ENCODE results near the gene VIM.
"Not testable (repeated sequence)": the region's sequence is repeated elsewhere in the genome, so short reads cannot be mapped to it uniquely, and the experiment has no call there.

VIM gene

DNA sequence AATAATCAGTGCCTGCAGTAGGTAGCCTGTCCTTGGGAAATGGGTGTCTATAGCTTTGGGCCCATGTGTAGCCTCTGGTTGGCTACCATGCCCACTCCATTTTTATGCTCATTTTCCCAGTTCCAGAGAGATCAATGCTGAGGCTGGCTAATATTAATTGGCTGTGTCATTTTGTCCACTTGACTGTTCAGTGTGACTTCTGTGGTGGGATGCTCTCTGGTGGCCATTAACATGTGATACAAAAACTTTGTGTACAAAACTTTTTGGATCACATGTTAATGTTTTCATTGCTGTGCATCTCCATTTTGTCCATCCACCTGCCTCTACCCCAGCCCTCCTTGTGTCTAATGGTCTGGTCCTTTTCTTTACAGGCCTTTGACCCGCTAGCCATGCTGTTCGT is 22.7 kb downstream of the VIM start:
- no peaks in the 10 kb centered on the region for H3K9me3 Mint-ChIP-seq (ENCODE audit: low read depth)
- no peaks in the 10 kb centered on the region for H3K27me3 Mint-ChIP-seq
- no peaks in the 10 kb centered on the region for H3K4me1 Mint-ChIP-seq (ENCODE audit: low read depth)
- H3K4me3 Mint-ChIP-seq = no peak overlapping the region
- H3K27ac Mint-ChIP-seq = no peak overlapping the region
- peaks cover 4% of the 10 kb centered on the region for H3K36me3 Mint-ChIP-seq

DNA sequence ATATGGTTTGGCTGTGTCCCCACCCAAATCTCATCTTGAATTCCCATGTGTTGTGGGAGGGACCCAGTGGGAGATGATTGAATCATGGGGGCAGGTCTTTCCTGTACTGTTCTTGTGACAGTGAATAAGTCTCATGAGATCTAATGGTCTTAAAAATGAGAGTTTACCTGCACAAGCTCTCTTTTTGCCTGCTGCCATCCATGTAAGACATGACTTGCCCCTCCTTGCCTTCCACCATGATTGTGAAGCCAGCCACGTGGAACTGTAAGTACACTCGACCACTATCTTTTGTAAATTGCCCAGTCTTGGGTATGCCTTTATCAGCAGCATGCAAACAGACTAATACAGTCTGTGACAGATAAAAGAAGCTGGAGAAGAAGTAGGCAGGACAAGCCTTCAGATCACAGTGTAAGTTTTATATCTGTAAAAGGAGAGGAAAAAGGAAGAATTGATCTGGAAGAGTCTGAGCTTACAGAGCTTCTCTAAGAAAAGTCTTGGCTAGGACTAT is 26.6 kb downstream of the VIM start:
- not testable (repeated sequence) for H3K4me3 Mint-ChIP-seq; H3K27me3 Mint-ChIP-seq; H3K4me1 Mint-ChIP-seq (ENCODE audit: low read depth); H3K36me3 Mint-ChIP-seq; H3K9me3 Mint-ChIP-seq (ENCODE audit: low read depth); H3K27ac Mint-ChIP-seq

DNA sequence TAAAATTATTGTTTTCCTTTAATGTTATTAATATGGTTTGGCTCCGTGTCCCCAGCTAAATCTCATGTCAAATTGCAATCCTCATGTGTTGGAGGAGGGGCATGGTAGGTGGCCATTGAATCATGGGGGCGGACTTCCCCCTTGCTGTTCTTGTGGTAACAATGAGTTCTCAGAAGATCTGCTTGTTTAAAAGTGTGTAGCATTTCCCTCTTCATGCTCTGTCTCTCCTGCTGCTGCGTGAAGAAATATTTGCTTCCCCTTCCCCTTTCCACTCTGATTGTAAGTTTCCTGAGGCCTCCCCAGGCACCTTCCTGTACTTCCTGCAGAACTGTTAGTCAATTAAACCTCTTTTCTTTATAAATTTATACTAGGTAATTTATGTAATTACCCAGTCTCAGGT is 27.5 kb downstream of the VIM start:
- H3K27me3 Mint-ChIP-seq = no peaks in the 10 kb centered on the region
- H3K4me1 Mint-ChIP-seq (ENCODE audit: low read depth) = peaks cover 4% of the 10 kb centered on the region
- no peak overlapping the region for H3K27ac Mint-ChIP-seq
- no peaks in the 10 kb centered on the region for H3K9me3 Mint-ChIP-seq (ENCODE audit: low read depth)
- no peaks in the 10 kb centered on the region for H3K36me3 Mint-ChIP-seq
- no peak overlapping the region for H3K4me3 Mint-ChIP-seq

DNA sequence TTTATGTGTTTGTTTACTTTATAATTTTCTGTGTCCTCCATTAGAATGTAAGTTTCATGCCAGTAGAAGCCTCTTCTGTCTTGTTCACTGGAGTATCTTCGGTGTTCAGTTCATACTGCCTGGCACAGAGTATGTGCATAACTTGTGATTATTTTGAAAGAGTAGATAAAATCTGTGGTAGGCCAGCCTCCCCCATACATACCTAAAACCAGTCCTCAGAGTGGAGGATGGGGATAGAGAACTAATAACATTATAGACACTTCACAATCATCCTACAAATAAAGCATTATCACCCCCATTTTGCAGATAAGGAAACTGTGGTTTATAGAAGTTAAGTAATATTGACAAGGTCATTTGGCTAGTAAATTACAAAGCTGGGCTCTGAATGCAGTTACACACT is 28.0 kb downstream of the VIM start:
- Mint-ChIP-seq H3K27me3 (no peaks in the 10 kb centered on the region), H3K27ac (no peak overlapping the region), H3K4me1 (ENCODE audit: low read depth) (peaks cover 4% of the 10 kb centered on the region), H3K4me3 (no peak overlapping the region), H3K36me3 (no peaks in the 10 kb centered on the region), H3K9me3 (ENCODE audit: low read depth) (no peaks in the 10 kb centered on the region)

DNA sequence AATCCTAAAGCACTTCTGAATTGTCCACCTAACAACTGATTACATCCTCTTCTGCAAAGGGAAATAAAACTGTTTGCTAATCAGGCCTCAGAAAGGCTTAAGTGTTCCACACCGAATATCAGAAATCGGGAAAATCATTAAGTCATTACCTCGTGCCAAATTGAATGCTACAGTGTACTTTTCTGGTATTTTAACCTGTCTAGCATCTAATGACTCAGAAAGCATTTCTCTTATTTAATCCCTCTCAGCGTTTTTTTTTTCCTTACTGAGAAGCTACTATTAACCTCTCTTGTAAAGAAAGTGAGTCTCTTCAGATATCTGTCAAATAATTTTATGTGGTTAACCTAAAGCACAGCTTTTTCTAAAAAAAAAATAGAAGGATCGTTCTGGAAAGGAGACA is 28.6 kb downstream of the VIM start:
- no peaks in the 10 kb centered on the region for H3K27me3 Mint-ChIP-seq
- H3K4me3 Mint-ChIP-seq = no peak overlapping the region
- H3K4me1 Mint-ChIP-seq (ENCODE audit: low read depth) = peaks cover 4% of the 10 kb centered on the region
- no peak overlapping the region for H3K27ac Mint-ChIP-seq
- peaks cover 1% of the 10 kb centered on the region for H3K9me3 Mint-ChIP-seq (ENCODE audit: low read depth)
- H3K36me3 Mint-ChIP-seq = no peaks in the 10 kb centered on the region

DNA sequence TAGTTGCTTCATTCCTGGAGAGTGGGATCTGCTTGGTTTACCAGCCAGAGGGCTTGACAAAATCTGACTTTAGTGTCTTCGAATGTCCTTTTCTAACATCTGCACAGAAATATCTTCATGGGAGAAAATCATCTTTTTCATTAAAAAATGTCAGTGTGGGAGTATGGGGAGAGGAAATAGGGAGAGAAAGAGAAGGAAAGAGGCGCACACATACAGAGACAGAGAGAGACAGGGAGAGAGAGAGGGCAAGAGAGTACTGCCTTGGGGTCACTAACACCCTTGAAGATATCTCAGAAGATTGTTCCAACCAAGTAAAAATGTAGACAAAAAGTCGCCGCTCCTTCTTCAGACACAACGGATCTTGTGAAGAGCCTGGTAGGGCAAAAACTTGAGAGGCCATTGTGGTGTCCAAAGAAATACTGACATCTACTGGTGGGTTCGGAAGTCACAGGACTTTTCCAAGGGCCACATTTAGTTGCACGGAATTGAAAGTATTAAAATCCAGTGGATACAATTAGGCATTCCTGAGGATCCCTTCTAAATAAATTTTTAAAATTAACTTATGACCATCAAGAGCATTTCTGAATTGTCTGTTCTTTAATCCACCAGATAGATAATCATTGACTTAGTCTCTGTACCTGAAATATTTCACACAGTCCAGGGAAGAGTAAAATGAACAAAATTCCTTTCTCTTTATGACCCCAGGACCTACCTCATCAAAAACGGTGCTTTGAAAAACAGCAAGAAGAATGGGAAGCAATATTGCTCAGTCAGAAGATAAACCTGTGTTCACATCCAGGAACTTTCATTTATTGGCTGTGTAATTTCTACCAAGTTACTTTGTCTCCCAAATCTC is 29.7 kb downstream of the VIM start:
- H3K9me3 Mint-ChIP-seq (ENCODE audit: low read depth) = peaks cover 8% of the 10 kb centered on the region
- no peak overlapping the region for H3K27ac Mint-ChIP-seq
- H3K4me1 Mint-ChIP-seq (ENCODE audit: low read depth) = peaks cover 4% of the 10 kb centered on the region
- peaks cover 3% of the 10 kb centered on the region for H3K36me3 Mint-ChIP-seq
- no peaks in the 10 kb centered on the region for H3K27me3 Mint-ChIP-seq
- peak overlapping the region; percentile 51 for H3K4me3 Mint-ChIP-seq

DNA sequence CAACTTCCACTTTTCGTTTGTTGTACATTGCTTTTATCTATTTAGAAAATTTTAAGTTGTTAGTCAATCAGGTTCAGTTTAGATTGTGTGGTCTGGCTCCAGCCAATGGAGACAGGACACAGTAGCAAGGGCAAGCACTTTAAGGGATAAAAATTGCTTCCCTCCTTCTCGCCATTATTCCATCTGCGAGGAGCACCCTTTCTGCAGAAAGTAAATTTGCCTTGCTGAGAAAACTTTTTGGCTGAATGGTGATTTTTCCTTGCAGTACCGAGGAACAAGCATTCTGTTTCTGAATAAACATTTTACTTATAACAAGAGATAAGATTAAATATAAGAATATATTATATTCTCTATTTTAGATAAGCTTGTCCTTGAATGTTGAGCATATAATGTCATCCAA is 34.5 kb downstream of the VIM start:
- Mint-ChIP-seq H3K27me3 (no peaks in the 10 kb centered on the region), H3K4me3 (no peak overlapping the region), H3K4me1 (ENCODE audit: low read depth) (peaks cover 1% of the 10 kb centered on the region), H3K9me3 (ENCODE audit: low read depth) (peaks cover 16% of the 10 kb centered on the region), H3K27ac (no peak overlapping the region), H3K36me3 (peaks cover 10% of the 10 kb centered on the region)

DNA sequence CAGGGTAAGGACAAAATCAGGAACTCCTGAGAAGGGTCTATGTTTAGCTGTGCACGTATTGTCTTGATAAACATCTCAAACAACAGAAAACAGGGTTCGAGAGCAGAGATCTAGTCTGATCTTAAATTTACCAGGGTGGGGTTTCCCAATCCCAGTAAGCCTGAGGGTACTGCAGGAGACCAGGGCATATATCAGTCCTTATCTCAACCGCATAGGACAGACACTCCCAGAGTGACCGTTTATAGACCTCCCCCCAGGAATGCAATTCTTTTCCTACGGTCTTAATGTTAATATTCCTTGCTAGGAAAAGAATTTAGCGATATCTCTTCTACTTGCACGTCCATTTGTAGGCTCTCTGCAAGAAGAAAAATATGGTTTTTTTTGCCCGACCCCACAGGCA is 35.5 kb downstream of the VIM start:
- H3K4me3 Mint-ChIP-seq = no peak overlapping the region
- H3K27ac Mint-ChIP-seq = no peak overlapping the region
- peaks cover 16% of the 10 kb centered on the region for H3K9me3 Mint-ChIP-seq (ENCODE audit: low read depth)
- H3K27me3 Mint-ChIP-seq = peaks cover 1% of the 10 kb centered on the region
- no peaks in the 10 kb centered on the region for H3K4me1 Mint-ChIP-seq (ENCODE audit: low read depth)
- H3K36me3 Mint-ChIP-seq = peaks cover 10% of the 10 kb centered on the region

DNA sequence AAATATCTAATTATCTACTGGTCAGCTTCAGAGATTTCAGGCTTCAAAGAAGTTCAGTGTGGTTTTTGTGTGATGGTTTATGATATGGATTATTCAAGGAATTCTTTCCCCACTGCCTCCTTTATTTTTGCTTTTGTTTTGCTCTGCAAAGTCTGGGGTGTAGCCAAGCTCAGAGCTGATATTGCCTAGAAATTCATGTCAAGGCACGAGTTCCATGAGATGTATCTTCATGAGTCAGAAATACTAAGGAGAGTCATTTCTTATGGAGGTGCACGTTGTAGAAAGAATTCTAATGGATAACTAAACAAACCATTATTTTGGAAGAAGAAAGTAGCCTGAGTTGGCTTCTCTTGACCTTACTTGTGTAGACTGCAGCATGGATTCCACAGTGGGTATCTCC is 37.4 kb downstream of the VIM start:
- Mint-ChIP-seq H3K36me3 (peaks cover 10% of the 10 kb centered on the region), H3K9me3 (ENCODE audit: low read depth) (peaks cover 16% of the 10 kb centered on the region), H3K27ac (no peak overlapping the region), H3K27me3 (peaks cover 1% of the 10 kb centered on the region), H3K4me1 (ENCODE audit: low read depth) (no peaks in the 10 kb centered on the region), H3K4me3 (no peak overlapping the region)

DNA sequence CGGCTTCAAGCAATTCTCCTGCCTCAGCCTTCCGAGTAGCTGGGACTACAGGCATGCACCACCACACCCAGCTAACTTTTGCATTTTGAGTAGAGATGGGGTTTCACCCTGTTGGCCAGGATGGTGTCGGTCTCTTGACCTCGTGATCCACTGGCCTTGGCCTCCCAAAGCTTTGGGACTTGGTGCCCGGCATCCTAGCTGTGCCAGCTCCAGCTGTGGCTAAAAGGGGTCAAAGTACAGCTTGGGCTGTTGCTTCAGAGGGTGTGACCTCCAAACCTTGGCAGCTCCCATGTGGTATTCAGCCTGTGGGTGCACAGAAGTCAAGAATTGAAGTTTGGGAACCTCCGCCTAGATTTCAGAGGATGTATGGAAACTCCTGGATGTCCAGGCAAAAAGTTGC is 38.5 kb downstream of the VIM start:
- H3K27me3 Mint-ChIP-seq = not testable (repeated sequence)

DNA sequence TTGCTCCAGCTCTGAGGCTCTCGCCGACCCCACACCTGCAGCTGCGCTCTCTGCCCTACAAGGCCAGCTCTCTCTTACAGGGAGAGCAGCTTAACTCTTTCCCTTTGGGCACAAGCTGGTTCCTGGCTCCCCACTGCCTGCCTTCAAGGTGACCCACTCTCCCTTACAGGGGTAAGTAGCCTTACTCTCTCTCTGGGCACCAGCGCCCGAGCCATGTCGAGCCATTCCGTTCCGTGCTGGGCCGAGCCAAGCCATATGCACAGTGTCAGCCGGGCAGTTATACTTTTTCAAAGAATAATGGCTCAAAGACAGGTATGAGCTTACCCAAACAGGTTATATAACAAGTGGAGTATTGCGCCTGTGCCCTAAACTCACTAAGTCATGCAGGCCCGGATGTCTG is 44.6 kb downstream of the VIM start:
- Mint-ChIP-seq H3K4me1 (ENCODE audit: low read depth) (peaks cover 2% of the 10 kb centered on the region), H3K9me3 (ENCODE audit: low read depth) (no peaks in the 10 kb centered on the region), H3K27ac (no peak overlapping the region), H3K4me3 (no peak overlapping the region), H3K27me3 (peaks cover 1% of the 10 kb centered on the region), H3K36me3 (peaks cover 5% of the 10 kb centered on the region)

More for the DNA sequence above, 38.5 kb downstream of the VIM start:
- not testable (repeated sequence) for H3K27ac Mint-ChIP-seq; H3K4me1 Mint-ChIP-seq (ENCODE audit: low read depth); H3K36me3 Mint-ChIP-seq; H3K4me3 Mint-ChIP-seq
- H3K9me3 Mint-ChIP-seq (ENCODE audit: low read depth) = peaks cover 16% of the 10 kb centered on the region

DNA sequence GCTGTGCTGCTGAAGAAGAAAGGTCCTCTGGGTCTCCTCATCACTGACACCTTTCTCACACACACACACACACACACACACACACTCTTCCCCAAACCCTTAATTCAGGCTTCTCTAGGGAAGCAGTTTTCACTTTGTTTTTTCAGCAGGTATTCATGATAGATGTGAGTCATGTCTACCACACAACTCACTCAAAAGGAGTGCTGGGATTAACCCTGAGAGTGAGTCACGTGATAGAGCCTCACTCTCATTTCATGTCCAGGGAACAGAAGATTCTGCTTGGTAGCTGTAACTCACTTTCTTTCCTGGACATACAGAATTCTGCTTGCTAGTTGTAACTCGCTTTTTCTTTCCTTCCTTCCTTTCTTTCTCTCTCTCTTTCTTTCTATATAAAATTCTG is 45.4 kb downstream of the VIM start:
- H3K27me3 Mint-ChIP-seq = no peaks in the 10 kb centered on the region
- peaks cover 2% of the 10 kb centered on the region for H3K4me1 Mint-ChIP-seq (ENCODE audit: low read depth)
- H3K27ac Mint-ChIP-seq = no peak overlapping the region
- H3K9me3 Mint-ChIP-seq (ENCODE audit: low read depth) = no peaks in the 10 kb centered on the region
- peaks cover 5% of the 10 kb centered on the region for H3K36me3 Mint-ChIP-seq
- no peak overlapping the region for H3K4me3 Mint-ChIP-seq

DNA sequence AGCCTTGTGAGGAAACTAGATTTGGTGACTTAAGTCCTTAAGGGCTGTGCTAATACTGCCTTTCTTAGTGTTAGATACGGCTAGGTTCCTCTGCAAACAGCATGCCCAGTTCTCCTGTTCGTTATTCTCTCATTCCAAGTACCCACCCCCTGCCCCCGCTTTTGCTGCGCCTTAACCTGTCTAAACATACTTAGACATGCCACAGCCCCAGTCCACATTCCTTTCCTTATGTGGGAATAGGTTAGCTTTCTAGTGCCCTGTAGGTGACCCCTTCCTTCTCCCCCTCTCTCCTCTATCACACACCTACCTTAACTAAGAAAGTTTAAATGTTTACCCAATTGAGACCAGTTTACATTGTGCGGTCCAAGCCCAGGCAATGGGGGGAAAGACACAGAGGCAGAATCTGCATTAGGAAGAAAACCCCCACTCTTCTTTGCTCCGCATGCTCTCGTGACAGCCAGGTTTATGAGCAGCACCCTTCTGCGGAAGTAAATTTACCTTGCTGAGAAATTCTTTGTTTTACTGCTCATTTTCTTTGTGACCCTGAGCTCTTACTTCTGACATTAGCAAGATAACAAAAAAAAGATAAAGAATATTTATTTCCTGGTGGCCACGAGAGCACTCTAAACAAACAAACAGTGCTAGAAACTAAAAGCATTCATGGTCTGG is 48.8 kb downstream of the VIM start:
- Mint-ChIP-seq H3K27ac (no peak overlapping the region), H3K27me3 (peaks cover 3% of the 10 kb centered on the region), H3K4me3 (no peak overlapping the region)

DNA sequence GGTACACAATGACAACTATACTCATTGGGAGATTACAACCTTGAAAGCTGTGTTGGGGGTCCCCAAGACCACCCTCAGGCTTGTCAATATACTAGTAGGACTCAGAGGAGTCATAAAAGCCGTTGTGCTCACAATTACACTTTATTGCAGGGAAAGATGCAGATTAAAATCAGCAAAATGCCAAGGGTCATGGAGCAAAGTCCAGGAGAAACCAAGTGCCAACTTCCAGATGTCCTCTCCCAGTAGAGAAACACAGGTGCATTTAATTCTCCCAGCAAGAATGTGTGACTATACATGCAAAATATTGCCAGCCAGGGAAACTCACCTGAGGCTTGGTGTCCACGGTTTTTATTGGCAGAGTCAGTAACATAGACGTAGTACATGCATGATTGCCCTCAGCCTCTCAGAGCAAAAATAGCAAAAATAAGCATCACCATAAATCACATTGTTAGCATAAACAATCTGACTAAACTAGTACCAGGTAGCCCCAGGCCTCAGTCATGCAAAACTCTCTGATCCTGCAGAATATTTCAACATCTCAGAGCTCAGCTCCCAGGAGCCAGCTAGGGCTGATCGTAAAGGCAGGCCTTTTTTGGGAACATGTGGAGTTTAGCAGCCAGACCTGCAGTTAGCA is 50.7 kb downstream of the VIM start:
- no peak overlapping the region for H3K27ac Mint-ChIP-seq
- no peak overlapping the region for H3K4me3 Mint-ChIP-seq
- H3K36me3 Mint-ChIP-seq = peaks cover 14% of the 10 kb centered on the region
- no peaks in the 10 kb centered on the region for H3K4me1 Mint-ChIP-seq (ENCODE audit: low read depth)
- peaks cover 21% of the 10 kb centered on the region for H3K9me3 Mint-ChIP-seq (ENCODE audit: low read depth)
- peaks cover 3% of the 10 kb centered on the region for H3K27me3 Mint-ChIP-seq

More for the DNA sequence above, 48.8 kb downstream of the VIM start:
- peaks cover 2% of the 10 kb centered on the region for H3K4me1 Mint-ChIP-seq (ENCODE audit: low read depth)
- H3K9me3 Mint-ChIP-seq (ENCODE audit: low read depth) = peaks cover 12% of the 10 kb centered on the region
- H3K36me3 Mint-ChIP-seq = peaks cover 11% of the 10 kb centered on the region

DNA sequence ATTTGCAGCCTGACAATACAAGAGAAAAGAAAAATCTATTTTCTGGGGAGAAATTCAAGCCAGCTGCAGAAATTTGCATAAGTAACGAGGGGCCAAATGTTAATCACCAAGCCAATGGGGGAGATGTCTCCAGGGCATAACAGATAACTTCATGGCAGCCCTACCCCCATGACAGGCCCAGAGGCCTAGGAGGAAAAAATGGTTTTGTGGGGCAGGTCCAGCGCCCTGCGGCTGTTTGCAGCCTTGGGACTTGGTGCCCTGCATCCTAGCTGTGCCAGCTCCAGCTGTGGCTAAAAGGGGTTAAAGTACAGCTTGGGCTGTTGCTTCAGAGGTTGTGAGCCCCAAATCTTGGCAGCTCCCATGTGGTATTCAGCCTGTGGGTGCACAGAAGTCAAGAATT is 54.3 kb downstream of the VIM start:
- Mint-ChIP-seq H3K27ac (no peak overlapping the region), H3K4me1 (ENCODE audit: low read depth) (no peaks in the 10 kb centered on the region), H3K9me3 (ENCODE audit: low read depth) (peaks cover 22% of the 10 kb centered on the region), H3K4me3 (no peak overlapping the region), H3K36me3 (peaks cover 10% of the 10 kb centered on the region), H3K27me3 (peaks cover 5% of the 10 kb centered on the region)
